HepG2 (cell line): ENCODE data around the gene TNFAIP1. TPM values are rescaled to one million over a fixed set of nuclear protein-coding genes. Genes with fewer than 3 reads are reported as not detected.

Experiments
- FOXJ3 ChIP-seq: sonication (generic); formaldehyde crosslinking; IDR thresholded peaks from 2 replicates; pipeline ENCODE4 v1.4.0; 2020; ENCODE audit warnings: missing genetic modification reagents, mild to moderate bottlenecking, borderline replicate concordance
- HIVEP1 ChIP-seq: sonication (generic); formaldehyde crosslinking; IDR thresholded peaks from 2 replicates; pipeline ENCODE4 v1.4.0; 2020; ENCODE audit warnings: mild to moderate bottlenecking, missing genetic modification reagents
- HNF4A ChIP-seq: sonication (generic); formaldehyde crosslinking; IDR thresholded peaks from 2 replicates; pipeline ENCODE4 v1.4.0; 2020; ENCODE audit warnings: missing genetic modification reagents
- KLF12 ChIP-seq: sonication (generic); formaldehyde crosslinking; IDR thresholded peaks from 2 replicates; pipeline ENCODE4 v1.4.0; 2020; ENCODE audit warnings: missing genetic modification reagents, borderline replicate concordance
- SNAI1 ChIP-seq: sonication (generic); formaldehyde crosslinking; IDR thresholded peaks from 2 replicates; pipeline ENCODE4 v1.5.0; 2020; ENCODE audit warnings: mild to moderate bottlenecking, missing genetic modification reagents, borderline replicate concordance
- SOX5 ChIP-seq: IDR thresholded peaks from 2 replicates; pipeline ENCODE4 v1.6.1; 2016; ENCODE audit warnings: borderline replicate concordance
- TFAP4 ChIP-seq: sonication (generic); IDR thresholded peaks from 2 replicates; pipeline ENCODE4 v1.6.1; 2016; ENCODE audit warnings: low read depth, borderline replicate concordance
- THAP8 ChIP-seq: sonication (generic); formaldehyde crosslinking; IDR thresholded peaks from 2 replicates; pipeline ENCODE4 v1.5.1; 2020; ENCODE audit warnings: missing genetic modification reagents, mild to moderate bottlenecking, borderline replicate concordance
- ZC3H13 ChIP-seq: sonication (generic); formaldehyde crosslinking; IDR thresholded peaks from 2 replicates; pipeline ENCODE4 v1.8.1; 2023; ENCODE audit warnings: mild to moderate bottlenecking, missing genetic modification reagents, moderate library complexity
- ZIK1 ChIP-seq: sonication (generic); formaldehyde crosslinking; IDR thresholded peaks from 2 replicates; pipeline ENCODE4 v1.5.0; 2020; ENCODE audit warnings: mild to moderate bottlenecking, low read depth, missing genetic modification reagents, borderline replicate concordance
- ZNF407 ChIP-seq: sonication (generic); formaldehyde crosslinking; IDR thresholded peaks from one replicate; pipeline ENCODE4 v1.5.1; 2020; ENCODE audit warnings: mild to moderate bottlenecking, missing genetic modification reagents; ENCODE audit errors: not compliant biosample characterization
- ZNF629 ChIP-seq: sonication (generic); formaldehyde crosslinking; conservative IDR thresholded peaks from 2 replicates; pipeline ENCODE4 v1.5.0; 2020; ENCODE audit warnings: missing genetic modification reagents
- ZNF691 ChIP-seq: sonication (generic); formaldehyde crosslinking; IDR thresholded peaks from 2 replicates; pipeline ENCODE4 v1.4.0; 2020; ENCODE audit warnings: missing genetic modification reagents, low read depth, mild to moderate bottlenecking, borderline replicate concordance
- ZNF724P ChIP-seq: sonication (generic); formaldehyde crosslinking; IDR thresholded peaks from 2 replicates; pipeline ENCODE4 v1.8.0; 2022; ENCODE audit warnings: missing genetic modification reagents, borderline replicate concordance
- ZNF780A ChIP-seq: sonication (generic); formaldehyde crosslinking; IDR thresholded peaks from 2 replicates; pipeline ENCODE4 v1.8.0; 2022; ENCODE audit warnings: mild to moderate bottlenecking, missing genetic modification reagents, moderate library complexity
- polyA plus RNA-seq, 8 experiments: library from polyadenylated mRNA; depleted of rRNA in 3 of 8; stranded (reverse) in 7 of 8; unstranded in 1 of 8; fragments of >200 nt; fragmentation: Illumina TruSeq in 4 of 8; extraction: Trizol in 4 of 8; gene quantifications; 2 replicates each; pipeline versions ENCODE4 v1.2.1 to v1.2.3, GENCODE V29; 2011 to 2016; ENCODE audit warnings: low read depth in 4 of 8, missing spikeins in 1 of 8, mixed read lengths in 1 of 8; ENCODE audit not compliant: insufficient read depth in 1 of 8
- total RNA-seq, 5 experiments: library from RNA; depleted of rRNA; stranded (reverse); fragments of >200 nt; fragmentation: Illumina TruSeq; extraction: Trizol; gene quantifications; 2 replicates each; pipeline ENCODE4 v1.2.3, GENCODE V29; 2016; ENCODE audit warnings: low read depth in 1 of 5
- TF ChIP-seq, protein P1 (sequence below): sonication (generic); formaldehyde crosslinking; IDR thresholded peaks from 2 replicates; pipeline ENCODE4 v1.4.0; 2020; ENCODE audit warnings: missing genetic modification reagents; ENCODE audit errors: not compliant biosample characterization

The TNFAIP1 gene
- total and polyA plus RNA-seq, 2 of the 13 experiments (the other 11 are each of a cell fraction or from before 2014, with no cell fraction given) = 17.5 to 40.6 TPM

GRCh38 chr17:28335201-28335958 is at the start of gene TNFAIP1, which contains the start of gene IFT20 (continued):
- TF ChIP-seq ZNF407 (CRISPR knock-in tag) = no peak
- no peak for TF ChIP-seq ZC3H13 (CRISPR knock-in tag)
- no peak; the same call in 1 of the 2 replicates for TF ChIP-seq ZNF691 (CRISPR knock-in tag)
- TF ChIP-seq KLF12 (CRISPR knock-in tag) = peak; percentile 61; the same call in 1 of the 2 replicates
- peak; percentile 53; the same call in 1 of the 2 replicates for TF ChIP-seq THAP8 (CRISPR knock-in tag)
- TF ChIP-seq ZNF629 (CRISPR knock-in tag) = 0 out of 2 replicates have a peak, but pooled peaks have one; percentile 4
- peak; percentile 54; the same call in 1 of the 2 replicates for TF ChIP-seq ZIK1
- TF ChIP-seq FOXJ3 (CRISPR knock-in tag) = peak; percentile 92
- TF ChIP-seq HIVEP1 (CRISPR knock-in tag) = peak; percentile 93; the same call in 1 of the 2 replicates
- TF ChIP-seq, protein P1, sequence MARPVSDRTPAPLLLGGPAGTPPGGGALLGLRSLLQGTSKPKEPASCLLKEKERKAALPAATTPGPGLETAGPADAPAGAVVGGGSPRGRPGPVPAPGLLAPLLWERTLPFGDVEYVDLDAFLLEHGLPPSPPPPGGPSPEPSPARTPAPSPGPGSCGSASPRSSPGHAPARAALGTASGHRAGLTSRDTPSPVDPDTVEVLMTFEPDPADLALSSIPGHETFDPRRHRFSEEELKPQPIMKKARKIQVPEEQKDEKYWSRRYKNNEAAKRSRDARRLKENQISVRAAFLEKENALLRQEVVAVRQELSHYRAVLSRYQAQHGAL (CRISPR knock-in tag) = no peak
- peak; percentile 73; the same call in 1 of the 2 replicates for TF ChIP-seq TFAP4
- TF ChIP-seq SNAI1 (CRISPR knock-in tag) = no peak
- no peak for TF ChIP-seq ZNF780A
- TF ChIP-seq ZNF724P (CRISPR knock-in tag) = peak; percentile 79; the same call in 1 of the 2 replicates
- peak; percentile 5; the same call in 1 of the 2 replicates for TF ChIP-seq HNF4A (CRISPR knock-in tag)
- TF ChIP-seq SOX5 (CRISPR knock-in tag) = peak; percentile 25; the same call in 1 of the 2 replicates
